K562 (cell line): Measurements from ENCODE around the gene MBOAT7. TPM values are rescaled to one million over a fixed set of nuclear protein-coding genes. Genes with fewer than 3 reads are reported as not detected.

Experiments used
- ARNT ChIP-seq, 2 experiments: fragments of 450-650 bp; IDR thresholded peaks; 2 replicates each; pipeline ENCODE4 v1.6.1; 2016; ENCODE audit warnings: mild to moderate bottlenecking in 1 of 2
- ILF3 ChIP-seq: fragments of 450-650 bp; IDR thresholded peaks from 2 replicates; pipeline ENCODE4 v1.6.1; 2018; ENCODE audit warnings: antibody characterized with exemption, mild to moderate bottlenecking, moderate library complexity, borderline replicate concordance
- RAD51 ChIP-seq: fragments of 450-650 bp; IDR thresholded peaks from 2 replicates; pipeline ENCODE4 v1.7.1; 2016; ENCODE audit warnings: low read depth, mild to moderate bottlenecking, borderline replicate concordance
- XRCC4 ChIP-seq: IDR thresholded peaks from one replicate; pipeline ENCODE4 v1.6.1; 2011; ENCODE audit not compliant: insufficient read depth, insufficient read length; ENCODE audit errors: extremely low read depth
- ZC3H8 ChIP-seq: fragments of 450-650 bp; IDR thresholded peaks from 2 replicates; pipeline ENCODE4 v1.6.1; 2017
- ZNF717 ChIP-seq: fragments of 250-450 bp; sonication (Bioruptor Pico); IDR thresholded peaks from 2 replicates; pipeline ENCODE4 v1.5.0; 2021
- ZNF76 ChIP-seq: fragments of 250-450 bp; sonication (Bioruptor Pico); IDR thresholded peaks from 2 replicates; pipeline ENCODE4 v1.4.0; 2020; ENCODE audit warnings: mild to moderate bottlenecking, moderate library complexity, borderline replicate concordance
- polyA plus RNA-seq, 8 experiments: library from polyadenylated mRNA; depleted of rRNA in 4 of 8; stranded (reverse) in 5 of 8; unstranded in 3 of 8; fragments of >200 nt; fragmentation: Nextera tagmentation in 2 of 8; fragmentation: Illumina TruSeq in 1 of 8; extraction: Ambion mirVana in 2 of 8; extraction: Trizol in 1 of 8; gene quantifications; 2 replicates each; pipeline versions ENCODE4 v1.2.1 to v1.2.3, GENCODE V29; 2011 to 2014; ENCODE audit warnings: inconsistent platforms in 1 of 8, missing spikeins in 1 of 8
- total RNA-seq, 7 experiments: library from RNA; depleted of rRNA in 6 of 7; stranded (reverse); fragments of >200 nt in 6 of 7; fragmentation: Illumina TruSeq in 2 of 7; extraction: Trizol in 2 of 7; gene quantifications; 2 replicates each; pipeline versions ENCODE4 v1.2.1 to v1.2.3, GENCODE V29; 2011 to 2021; ENCODE audit warnings: low replicate concordance in 1 of 7
- TF ChIP-seq, protein P1 (sequence below), 2 experiments: fragments of 450-650 bp; IDR thresholded peaks; 2 replicates each; pipeline ENCODE4 v1.6.1; 2018; ENCODE audit warnings: mild to moderate bottlenecking in 2 of 2, low read depth in 1 of 2; ENCODE audit not compliant: partially characterized antibody in 2 of 2
- TF ChIP-seq, protein P2 (sequence below): IDR thresholded peaks from 3 replicates; pipeline ENCODE4 v1.6.1; 2011; ENCODE audit warnings: borderline replicate concordance, mild to moderate bottlenecking, moderate library complexity; ENCODE audit not compliant: insufficient read length; ENCODE audit errors: extremely low read depth
- TF ChIP-seq, protein P3 (sequence below): sonication (generic); formaldehyde crosslinking; IDR thresholded peaks from 2 replicates; pipeline ENCODE4 v1.8.1; 2023; ENCODE audit warnings: mild to moderate bottlenecking, missing genetic modification reagents, moderate library complexity
- TF ChIP-seq, protein P4 (sequence below): fragments of 250-450 bp; sonication (Bioruptor Pico); IDR thresholded peaks from 2 replicates; pipeline ENCODE4 v1.5.0; 2021
- TF ChIP-seq, protein P5 (sequence below): sonication (generic); formaldehyde crosslinking; IDR thresholded peaks from 2 replicates; pipeline ENCODE4 v1.8.0; 2023; ENCODE audit warnings: mild to moderate bottlenecking, missing genetic modification reagents
- TF ChIP-seq, protein P6 (sequence below): fragments of 450-650 bp; IDR thresholded peaks from 2 replicates; pipeline ENCODE4 v1.6.1; 2017; ENCODE audit warnings: mild to moderate bottlenecking, moderate library complexity

Gene MBOAT7
- total and polyA plus RNA-seq, 9 of the 15 experiments (the other 6 are each of a cell fraction or from before 2014, with no cell fraction given) = 1.4 to 153 (median 56.1) TPM

DNA sequence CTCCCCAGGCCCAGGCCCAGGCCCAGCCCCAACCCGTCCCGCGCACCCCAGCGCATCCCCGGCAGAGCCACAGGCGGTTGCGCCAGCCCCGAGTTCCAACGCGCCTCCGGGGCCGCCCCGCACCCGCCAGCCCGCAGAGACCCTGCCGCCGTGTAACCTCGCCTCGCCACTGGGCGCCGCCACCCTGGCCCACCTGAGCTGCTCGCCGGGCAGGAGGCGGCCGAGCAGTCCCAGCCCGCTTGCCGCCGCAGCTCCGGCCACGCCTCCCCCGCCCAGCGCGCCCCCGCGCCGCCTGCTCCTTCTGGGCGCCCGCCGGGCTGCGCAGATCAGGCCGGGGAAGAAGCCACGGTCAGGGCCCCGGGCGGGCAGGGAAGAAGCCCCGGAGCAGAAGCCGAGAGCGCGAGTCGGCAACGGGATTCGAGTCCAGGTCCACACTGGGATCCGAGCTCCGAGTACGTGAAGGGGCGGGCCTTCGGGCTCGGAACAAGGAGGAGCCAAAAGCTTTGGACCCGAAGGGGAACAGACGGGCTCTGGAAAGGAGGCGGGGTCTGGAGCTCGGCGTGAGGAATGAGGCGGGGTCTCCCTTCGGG, at the start of gene MBOAT7 (continued):
- TF ChIP-seq, protein P1, sequence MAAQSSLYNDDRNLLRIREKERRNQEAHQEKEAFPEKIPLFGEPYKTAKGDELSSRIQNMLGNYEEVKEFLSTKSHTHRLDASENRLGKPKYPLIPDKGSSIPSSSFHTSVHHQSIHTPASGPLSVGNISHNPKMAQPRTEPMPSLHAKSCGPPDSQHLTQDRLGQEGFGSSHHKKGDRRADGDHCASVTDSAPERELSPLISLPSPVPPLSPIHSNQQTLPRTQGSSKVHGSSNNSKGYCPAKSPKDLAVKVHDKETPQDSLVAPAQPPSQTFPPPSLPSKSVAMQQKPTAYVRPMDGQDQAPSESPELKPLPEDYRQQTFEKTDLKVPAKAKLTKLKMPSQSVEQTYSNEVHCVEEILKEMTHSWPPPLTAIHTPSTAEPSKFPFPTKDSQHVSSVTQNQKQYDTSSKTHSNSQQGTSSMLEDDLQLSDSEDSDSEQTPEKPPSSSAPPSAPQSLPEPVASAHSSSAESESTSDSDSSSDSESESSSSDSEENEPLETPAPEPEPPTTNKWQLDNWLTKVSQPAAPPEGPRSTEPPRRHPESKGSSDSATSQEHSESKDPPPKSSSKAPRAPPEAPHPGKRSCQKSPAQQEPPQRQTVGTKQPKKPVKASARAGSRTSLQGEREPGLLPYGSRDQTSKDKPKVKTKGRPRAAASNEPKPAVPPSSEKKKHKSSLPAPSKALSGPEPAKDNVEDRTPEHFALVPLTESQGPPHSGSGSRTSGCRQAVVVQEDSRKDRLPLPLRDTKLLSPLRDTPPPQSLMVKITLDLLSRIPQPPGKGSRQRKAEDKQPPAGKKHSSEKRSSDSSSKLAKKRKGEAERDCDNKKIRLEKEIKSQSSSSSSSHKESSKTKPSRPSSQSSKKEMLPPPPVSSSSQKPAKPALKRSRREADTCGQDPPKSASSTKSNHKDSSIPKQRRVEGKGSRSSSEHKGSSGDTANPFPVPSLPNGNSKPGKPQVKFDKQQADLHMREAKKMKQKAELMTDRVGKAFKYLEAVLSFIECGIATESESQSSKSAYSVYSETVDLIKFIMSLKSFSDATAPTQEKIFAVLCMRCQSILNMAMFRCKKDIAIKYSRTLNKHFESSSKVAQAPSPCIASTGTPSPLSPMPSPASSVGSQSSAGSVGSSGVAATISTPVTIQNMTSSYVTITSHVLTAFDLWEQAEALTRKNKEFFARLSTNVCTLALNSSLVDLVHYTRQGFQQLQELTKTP (IDR thresholded peaks at IDR 0.05; ENCODE audit: low read depth in 1 of 2, partially characterized antibody in 2 of 2) = no peak
- TF ChIP-seq RAD51 = no peak
- TF ChIP-seq ILF3 = no peak
- TF ChIP-seq, protein P2, sequence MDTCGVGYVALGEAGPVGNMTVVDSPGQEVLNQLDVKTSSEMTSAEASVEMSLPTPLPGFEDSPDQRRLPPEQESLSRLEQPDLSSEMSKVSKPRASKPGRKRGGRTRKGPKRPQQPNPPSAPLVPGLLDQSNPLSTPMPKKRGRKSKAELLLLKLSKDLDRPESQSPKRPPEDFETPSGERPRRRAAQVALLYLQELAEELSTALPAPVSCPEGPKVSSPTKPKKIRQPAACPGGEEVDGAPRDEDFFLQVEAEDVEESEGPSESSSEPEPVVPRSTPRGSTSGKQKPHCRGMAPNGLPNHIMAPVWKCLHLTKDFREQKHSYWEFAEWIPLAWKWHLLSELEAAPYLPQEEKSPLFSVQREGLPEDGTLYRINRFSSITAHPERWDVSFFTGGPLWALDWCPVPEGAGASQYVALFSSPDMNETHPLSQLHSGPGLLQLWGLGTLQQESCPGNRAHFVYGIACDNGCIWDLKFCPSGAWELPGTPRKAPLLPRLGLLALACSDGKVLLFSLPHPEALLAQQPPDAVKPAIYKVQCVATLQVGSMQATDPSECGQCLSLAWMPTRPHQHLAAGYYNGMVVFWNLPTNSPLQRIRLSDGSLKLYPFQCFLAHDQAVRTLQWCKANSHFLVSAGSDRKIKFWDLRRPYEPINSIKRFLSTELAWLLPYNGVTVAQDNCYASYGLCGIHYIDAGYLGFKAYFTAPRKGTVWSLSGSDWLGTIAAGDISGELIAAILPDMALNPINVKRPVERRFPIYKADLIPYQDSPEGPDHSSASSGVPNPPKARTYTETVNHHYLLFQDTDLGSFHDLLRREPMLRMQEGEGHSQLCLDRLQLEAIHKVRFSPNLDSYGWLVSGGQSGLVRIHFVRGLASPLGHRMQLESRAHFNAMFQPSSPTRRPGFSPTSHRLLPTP = peak; percentile 18
- TF ChIP-seq, protein P3, sequence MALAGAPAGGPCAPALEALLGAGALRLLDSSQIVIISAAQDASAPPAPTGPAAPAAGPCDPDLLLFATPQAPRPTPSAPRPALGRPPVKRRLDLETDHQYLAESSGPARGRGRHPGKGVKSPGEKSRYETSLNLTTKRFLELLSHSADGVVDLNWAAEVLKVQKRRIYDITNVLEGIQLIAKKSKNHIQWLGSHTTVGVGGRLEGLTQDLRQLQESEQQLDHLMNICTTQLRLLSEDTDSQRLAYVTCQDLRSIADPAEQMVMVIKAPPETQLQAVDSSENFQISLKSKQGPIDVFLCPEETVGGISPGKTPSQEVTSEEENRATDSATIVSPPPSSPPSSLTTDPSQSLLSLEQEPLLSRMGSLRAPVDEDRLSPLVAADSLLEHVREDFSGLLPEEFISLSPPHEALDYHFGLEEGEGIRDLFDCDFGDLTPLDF = no peak
- no peak for TF ChIP-seq ZNF717
- TF ChIP-seq ARNT (IDR thresholded peaks at IDR 0.05) = no peak
- no peak for TF ChIP-seq ZNF76 (CRISPR knock-in tag)
- TF ChIP-seq, protein P4, sequence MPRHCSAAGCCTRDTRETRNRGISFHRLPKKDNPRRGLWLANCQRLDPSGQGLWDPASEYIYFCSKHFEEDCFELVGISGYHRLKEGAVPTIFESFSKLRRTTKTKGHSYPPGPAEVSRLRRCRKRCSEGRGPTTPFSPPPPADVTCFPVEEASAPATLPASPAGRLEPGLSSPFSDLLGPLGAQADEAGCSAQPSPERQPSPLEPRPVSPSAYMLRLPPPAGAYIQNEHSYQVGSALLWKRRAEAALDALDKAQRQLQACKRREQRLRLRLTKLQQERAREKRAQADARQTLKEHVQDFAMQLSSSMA (CRISPR knock-in tag) = no peak
- TF ChIP-seq ZC3H8 = no peak
- TF ChIP-seq XRCC4 = no peak
- TF ChIP-seq, protein P5, sequence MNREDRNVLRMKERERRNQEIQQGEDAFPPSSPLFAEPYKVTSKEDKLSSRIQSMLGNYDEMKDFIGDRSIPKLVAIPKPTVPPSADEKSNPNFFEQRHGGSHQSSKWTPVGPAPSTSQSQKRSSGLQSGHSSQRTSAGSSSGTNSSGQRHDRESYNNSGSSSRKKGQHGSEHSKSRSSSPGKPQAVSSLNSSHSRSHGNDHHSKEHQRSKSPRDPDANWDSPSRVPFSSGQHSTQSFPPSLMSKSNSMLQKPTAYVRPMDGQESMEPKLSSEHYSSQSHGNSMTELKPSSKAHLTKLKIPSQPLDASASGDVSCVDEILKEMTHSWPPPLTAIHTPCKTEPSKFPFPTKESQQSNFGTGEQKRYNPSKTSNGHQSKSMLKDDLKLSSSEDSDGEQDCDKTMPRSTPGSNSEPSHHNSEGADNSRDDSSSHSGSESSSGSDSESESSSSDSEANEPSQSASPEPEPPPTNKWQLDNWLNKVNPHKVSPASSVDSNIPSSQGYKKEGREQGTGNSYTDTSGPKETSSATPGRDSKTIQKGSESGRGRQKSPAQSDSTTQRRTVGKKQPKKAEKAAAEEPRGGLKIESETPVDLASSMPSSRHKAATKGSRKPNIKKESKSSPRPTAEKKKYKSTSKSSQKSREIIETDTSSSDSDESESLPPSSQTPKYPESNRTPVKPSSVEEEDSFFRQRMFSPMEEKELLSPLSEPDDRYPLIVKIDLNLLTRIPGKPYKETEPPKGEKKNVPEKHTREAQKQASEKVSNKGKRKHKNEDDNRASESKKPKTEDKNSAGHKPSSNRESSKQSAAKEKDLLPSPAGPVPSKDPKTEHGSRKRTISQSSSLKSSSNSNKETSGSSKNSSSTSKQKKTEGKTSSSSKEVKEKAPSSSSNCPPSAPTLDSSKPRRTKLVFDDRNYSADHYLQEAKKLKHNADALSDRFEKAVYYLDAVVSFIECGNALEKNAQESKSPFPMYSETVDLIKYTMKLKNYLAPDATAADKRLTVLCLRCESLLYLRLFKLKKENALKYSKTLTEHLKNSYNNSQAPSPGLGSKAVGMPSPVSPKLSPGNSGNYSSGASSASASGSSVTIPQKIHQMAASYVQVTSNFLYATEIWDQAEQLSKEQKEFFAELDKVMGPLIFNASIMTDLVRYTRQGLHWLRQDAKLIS (CRISPR knock-in tag) = no peak
- TF ChIP-seq, protein P6, sequence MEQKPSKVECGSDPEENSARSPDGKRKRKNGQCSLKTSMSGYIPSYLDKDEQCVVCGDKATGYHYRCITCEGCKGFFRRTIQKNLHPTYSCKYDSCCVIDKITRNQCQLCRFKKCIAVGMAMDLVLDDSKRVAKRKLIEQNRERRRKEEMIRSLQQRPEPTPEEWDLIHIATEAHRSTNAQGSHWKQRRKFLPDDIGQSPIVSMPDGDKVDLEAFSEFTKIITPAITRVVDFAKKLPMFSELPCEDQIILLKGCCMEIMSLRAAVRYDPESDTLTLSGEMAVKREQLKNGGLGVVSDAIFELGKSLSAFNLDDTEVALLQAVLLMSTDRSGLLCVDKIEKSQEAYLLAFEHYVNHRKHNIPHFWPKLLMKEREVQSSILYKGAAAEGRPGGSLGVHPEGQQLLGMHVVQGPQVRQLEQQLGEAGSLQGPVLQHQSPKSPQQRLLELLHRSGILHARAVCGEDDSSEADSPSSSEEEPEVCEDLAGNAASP = no peak
